Kidney capillary endothelial cell (primary cell): ENCODE results near the gene BTBD16.

ENCODE experiments used
- DNase-seq: peaks from one replicate; pipeline ENCODE4 v3.0.0-alpha.2; 2018; ENCODE audit warnings: low spot score

BTBD16 gene

DNA sequence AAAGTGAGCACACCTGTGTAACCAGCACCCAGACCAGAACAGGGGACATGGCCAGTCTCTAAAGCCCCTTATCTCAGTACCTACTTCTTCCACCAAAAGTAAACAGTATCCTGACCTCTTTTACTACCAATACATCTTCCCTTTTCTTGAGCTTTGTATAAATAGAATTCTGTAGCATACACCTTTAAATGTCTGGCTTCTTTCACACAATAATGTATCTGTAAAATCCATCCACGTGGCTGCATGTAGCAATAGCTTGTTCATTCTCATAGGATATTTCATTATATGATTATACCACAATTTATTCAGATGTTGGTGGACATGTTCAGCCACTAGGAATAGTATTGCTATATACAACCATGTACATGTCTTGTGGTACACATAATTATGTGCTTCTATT lies 40.6 kb downstream of the BTBD16 start:
- DNase-seq = no peak

- no peak for DNase-seq
Observed at GRCh38 chr10:122316224-122316884, 45.3 kb downstream of the BTBD16 start.

- DNase-seq = no peak
Observed at GRCh38 chr10:122321960-122322359, 50.9 kb downstream of the BTBD16 start.

GRCh38 chr10:122323189-122323588 lies 52.1 kb downstream of the BTBD16 start:
- DNase-seq = no peak

DNA sequence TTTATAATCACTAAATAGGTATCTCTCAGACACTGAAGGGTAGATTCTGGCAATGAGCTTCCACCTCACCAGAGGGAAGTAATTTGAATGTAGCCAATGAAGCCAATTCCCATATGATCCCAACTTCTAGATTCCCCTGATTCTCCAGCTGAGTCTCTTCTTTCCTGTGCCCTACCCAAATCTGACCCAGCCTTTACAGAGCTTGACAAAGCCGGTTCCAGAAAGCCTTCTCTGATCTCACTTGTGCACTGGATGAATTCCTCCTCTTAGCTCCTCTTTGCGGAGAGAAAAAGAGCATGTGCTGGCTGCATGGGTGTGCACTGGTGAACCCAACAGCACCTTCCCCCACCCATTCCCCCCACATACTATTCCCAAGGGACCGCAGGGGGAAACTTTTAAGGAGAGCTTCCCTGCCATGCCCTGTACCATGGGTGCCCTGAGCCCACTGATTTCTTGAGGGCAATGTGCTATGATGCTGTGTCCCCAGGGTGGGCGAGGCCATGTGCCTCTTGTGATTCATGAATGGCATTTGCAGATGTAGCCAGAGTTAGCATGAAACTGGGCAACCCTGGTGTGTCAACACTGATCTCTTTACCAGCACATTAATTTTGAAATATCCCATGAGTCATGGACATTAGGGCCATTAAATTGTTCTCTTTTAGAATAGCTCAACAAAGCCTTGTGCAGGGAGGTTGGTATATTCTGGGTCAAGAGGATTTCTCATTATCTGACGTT lies 53.0 kb downstream of the BTBD16 start:
- no peak for DNase-seq

- no peak for DNase-seq
Observed at GRCh38 chr10:122325235-122325634, 54.1 kb downstream of the BTBD16 start.

DNA sequence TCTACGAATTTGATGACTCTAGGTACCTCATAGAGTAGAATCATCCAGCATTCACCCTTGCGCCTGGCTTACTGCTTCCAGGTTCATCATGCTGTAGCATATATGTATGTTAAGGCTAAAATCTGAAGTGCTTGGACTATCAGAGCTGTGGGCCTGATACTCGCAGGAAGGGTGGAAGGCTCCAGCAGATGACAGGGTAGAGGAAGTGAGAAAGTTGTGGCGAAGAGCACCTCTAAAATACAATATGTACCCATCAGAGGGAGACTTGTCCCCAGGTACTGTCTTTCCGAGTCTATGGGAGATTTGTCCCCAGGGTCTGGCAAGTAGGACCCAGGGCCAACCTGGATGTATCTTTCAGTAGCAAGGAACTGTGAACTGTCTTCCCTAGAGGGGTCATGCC lies 55.3 kb downstream of the BTBD16 start:
- DNase-seq = no peak

- DNase-seq = no peak
Observed at GRCh38 chr10:122326806-122327205, 55.7 kb downstream of the BTBD16 start.

- DNase-seq = no peak
Observed at GRCh38 chr10:122327237-122328206, 56.4 kb downstream of the BTBD16 start.

GRCh38 chr10:122328676-122329075 lies 57.6 kb downstream of the BTBD16 start:
- DNase-seq = no peak

DNA sequence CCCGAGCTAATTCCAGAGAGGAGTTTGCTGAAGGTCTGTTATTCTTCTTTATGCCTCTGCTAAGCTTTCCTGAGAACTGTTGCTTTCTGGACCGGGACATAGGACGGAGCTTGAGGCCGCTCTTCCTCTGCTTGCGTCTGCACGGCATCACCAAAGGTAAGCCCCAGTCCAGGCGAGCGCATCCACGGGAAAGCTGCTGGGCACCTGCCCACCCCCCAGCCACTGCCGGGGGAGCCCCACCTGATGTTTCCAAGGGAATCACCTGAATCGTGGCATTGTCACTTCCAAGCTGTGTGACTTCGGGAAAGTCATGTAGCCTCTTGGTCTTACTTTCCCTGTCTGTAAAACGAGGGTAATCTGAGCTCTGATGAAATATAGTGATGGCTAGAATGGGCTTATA lies 58.3 kb downstream of the BTBD16 start:
- no peak for DNase-seq

- DNase-seq = no peak
Observed at GRCh38 chr10:122331100-122331499, 60.0 kb downstream of the BTBD16 start.

- no peak for DNase-seq
Observed at GRCh38 chr10:122331615-122332446, 60.7 kb downstream of the BTBD16 start.

DNA sequence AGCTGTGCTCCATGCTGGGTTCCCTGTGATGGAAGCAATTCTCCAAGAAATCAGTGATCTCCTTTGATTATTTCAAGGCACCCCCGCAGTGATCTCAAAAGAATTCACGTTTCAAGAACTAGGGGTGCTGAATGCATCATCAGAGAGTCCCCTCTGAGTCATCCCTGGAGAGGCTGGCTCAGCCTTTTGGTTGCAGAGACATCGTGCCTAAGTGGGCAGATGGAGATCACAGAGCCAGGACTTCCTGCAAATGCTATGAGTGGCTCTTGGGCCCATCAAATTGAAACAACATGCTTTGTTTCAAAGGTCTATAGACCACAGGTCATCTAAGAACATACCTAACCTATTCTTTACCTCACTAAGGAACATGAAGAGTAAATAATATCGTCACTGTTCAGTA lies 61.9 kb downstream of the BTBD16 start:
- no peak for DNase-seq

GRCh38 chr10:122336332-122336731 lies 65.2 kb downstream of the BTBD16 start:
- DNase-seq = no peak

GRCh38 chr10:122336961-122337360 lies 65.9 kb downstream of the BTBD16 start:
- no peak for DNase-seq

GRCh38 chr10:122338609-122339441 lies 67.7 kb downstream of the BTBD16 start:
- DNase-seq = no peak

DNA sequence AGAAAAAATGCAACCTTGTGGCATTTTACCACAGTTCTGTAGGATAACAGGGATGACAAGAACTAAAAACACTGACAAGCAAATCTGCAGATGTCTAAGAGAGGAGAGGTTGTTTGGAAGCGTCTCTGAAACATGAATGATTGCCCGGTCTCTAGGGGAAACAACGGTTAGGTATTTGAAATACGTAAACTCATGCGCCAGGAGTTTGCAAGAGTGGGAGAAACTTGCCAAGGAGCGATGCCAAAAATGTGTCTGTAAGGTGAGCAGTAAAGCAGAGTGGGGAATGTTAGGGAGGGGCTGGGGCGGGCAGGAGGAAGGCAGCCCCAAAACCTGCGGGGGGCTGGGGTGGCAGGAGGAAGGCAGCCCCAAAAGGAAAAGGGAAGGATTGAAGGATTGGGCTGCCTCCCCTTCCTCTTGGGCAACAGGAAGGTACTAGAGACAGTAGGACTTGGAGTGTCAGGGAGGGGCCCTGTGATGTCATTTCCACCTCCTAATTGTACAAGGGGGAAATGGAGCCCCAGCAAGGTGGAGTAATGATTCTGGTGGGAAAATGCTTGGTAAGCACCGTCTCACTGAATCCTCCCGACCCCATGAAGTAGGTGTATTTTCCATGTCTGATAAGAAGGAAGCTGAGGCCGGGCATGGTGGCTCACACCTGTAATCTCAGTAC lies 70.2 kb downstream of the BTBD16 start:
- DNase-seq = no peak

GRCh38 chr10:122342293-122343134 lies 71.4 kb downstream of the BTBD16 start:
- DNase-seq = peak; percentile 54
